NCI-H2196 treated with DMSO at 0.1 percent for 48 hours (cell line): ENCODE measurements around the gene TTC9B.
"Not testable (repeated sequence)": the region's sequence is repeated elsewhere in the genome, so short reads cannot be mapped to it uniquely, and the experiment has no call there.

Experiments
- DNase-seq: peaks from one replicate; lab custom pipeline; 2025; ENCODE audit not compliant: unreplicated experiment; lab: John Stamatoyannopoulos, UW

The TTC9B gene

DNA sequence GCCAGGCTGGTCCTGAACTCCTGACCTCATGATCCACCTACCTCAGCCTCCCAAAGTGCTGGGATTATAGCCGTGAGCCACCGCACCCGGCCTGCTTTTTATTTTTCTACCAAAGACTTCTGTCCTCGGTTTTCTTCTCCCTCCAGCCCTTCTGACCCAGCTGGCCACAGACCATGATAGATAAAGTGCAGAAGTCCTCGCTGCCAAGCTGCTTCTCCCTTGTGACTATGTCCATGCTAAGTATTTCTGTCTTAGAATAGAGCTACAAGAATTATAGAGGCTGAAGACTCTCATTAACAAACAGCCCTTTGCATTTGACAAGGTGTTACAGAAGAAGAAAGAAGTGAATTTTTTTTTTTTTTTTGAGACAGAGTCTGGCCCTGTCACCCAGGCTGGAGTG is 42.4 kb downstream of the TTC9B start:
- DNase-seq: no peak

DNA sequence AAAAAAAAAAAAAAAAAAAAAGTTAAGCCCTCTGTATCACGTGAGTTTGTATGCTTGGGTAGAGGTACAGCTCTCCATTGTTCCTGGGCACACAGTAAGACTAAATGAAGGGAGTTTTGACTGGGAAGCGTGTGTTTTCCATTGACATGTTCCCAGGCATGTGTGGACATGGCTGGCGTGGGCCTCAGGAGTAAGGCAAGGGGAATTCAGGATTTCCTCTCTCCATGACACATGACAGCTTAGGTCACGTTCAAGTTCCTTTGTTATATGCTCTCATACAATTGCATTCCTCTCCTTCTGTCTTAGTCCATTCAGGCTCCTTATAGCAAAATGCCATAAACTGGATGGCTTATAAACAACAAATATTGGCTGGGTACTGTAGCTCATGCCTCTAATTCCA is 44.1 kb downstream of the TTC9B start:
- no peak for DNase-seq

DNA sequence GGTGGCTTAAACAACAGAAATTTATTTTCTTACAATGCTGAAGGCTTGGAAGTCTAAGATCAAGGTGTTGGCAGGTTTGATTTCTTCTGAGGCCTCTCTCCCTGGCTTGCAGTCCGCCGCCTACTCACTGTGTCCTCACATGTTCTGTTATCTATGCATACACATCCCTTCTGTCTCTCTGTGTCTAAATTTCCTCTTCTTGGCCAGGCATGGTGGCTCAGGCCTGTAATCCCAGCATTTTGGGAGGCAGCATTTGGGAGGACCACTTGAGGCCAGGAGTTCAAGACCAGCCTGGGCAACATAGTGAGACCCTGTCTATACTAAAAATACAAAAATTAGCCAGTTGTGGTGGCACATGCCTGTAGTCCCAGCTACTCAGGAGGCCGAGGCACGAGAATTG is 46.9 kb downstream of the TTC9B start:
- DNase-seq: not testable (repeated sequence)

DNA sequence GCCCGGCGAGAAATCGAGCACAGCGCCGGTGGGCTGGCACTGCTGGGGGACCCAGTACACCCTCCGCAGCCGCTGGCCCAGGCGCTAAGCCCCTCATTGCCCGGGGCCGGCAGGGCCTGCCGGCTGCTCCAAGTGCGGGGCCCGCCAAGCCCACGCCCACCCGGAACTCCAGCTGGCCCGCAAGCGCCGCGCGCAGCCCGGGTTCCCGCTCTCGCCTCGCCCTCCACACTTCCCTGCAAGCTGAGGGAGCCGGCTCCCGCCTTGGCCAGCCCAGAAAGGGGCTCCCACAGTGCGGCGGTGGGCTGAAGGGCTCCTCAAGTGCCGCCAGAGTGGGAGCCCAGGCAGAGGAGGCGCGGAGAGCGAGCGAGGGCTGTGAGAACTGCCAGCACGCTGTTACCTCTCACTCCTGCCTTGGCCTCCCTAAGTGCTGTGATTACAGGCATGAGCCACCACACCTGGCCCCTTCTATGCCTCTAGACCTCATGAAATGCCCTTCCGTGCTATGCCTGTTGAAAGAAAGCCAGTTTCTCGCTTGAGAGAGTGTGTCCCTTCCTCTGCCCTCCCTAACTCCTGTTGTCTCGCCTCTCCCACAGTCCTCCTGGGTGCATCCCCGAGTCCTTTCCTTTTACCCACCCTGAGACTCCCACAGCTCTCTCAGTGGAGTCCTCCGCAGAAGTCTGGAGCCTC is 47.7 kb downstream of the TTC9B start:
- not testable (repeated sequence) for DNase-seq

DNA sequence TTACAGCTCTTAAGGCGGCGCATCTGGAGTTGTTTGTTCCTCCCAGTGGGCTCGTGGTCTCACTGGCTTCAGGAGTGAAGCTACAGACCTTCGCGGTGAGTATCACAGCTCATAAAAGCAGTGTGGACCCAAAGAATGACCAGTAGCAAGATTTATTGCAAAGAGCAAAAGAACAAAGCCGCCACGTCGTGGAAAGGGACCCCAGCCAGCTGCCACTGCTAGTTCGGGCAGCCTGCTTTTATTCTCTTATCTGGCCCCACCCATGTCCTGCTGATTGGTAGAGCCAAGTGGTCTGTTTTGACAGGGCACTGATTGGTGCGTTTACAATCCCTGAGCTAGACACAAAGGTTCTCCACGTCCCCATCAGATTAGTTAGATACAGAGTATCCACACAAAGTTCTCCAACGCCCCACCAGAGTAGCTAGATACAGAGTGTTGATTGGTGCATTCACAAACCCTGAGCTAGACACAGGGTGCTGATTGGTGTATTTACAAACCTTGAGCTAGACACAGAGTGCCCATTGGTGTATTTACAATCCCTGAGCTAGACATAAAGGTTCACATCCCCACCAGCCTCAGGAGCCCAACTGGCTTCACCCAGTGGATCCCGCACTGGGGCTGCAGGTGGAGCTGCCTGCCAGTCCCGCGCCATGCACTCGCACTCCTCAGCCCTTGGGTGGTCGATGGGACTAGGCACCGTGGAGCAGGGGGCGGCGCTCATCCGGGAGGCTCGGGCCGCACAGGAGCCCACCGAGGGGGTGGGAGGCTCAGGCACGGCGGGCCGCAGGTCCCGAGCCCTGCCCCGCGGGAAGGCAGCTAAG is 48.5 kb downstream of the TTC9B start:
- DNase-seq: not testable (repeated sequence)
